Upper lobe of left lung (tissue), 6 donors: ENCODE measurements around the gene FBXO28. TPM values are rescaled to one million over a fixed set of nuclear protein-coding genes. Genes with fewer than 3 reads are reported as not detected.

Experiments used
- ATAC-seq, 2 donors: fragments of 200-7000 bp; cut with Tn5 transposase; one replicate each; pipeline ENCODE4 v1.9.1; 2022; ENCODE audit warnings: mild to moderate bottlenecking in 2 of 2, moderate library complexity in 2 of 2; ENCODE audit not compliant: low FRiP score in 2 of 2
- DNase-seq, 2 donors: peaks; one replicate each; pipeline ENCODE4 v3.0.0-alpha.2; 2019 to 2020
- H3K27ac ChIP-seq, 4 donors: fragments of 200-600 bp; sonication (generic); one replicate each; pipeline ENCODE4 v1.5.1; 2016 to 2019
- H3K27me3 ChIP-seq, 4 donors: fragments of 200-600 bp; sonication (generic); one replicate each; pipeline ENCODE4 v1.5.1; 2017 to 2019
- H3K36me3 ChIP-seq, 4 donors: fragments of 200-600 bp; sonication (generic); one replicate each; pipeline ENCODE4 v1.5.1; 2016 to 2019
- H3K4me1 ChIP-seq, 4 donors: fragments of 200-600 bp; sonication (generic); one replicate each; pipeline ENCODE4 v1.5.1; 2018 to 2019
- H3K4me3 ChIP-seq, 4 donors: fragments of 200-600 bp; sonication (generic); one replicate each; pipeline ENCODE4 v1.5.1; 2017 to 2019; ENCODE audit warnings: mild to moderate bottlenecking in 2 of 4, moderate library complexity in 1 of 4
- H3K9me3 ChIP-seq, 4 donors: fragments of 200-600 bp; sonication (generic); one replicate each; pipeline ENCODE4 v1.5.1; 2018 to 2019
- CTCF ChIP-seq, 6 experiments: fragments of 450-650 bp in 4 of 6; fragments of 200-600 bp in 2 of 6; sonication (generic) in 2 of 6; IDR thresholded peaks; one replicate each; pipeline ENCODE4 v1.5.1; 2016 to 2019; ENCODE audit warnings: antibody characterized with exemption in 6 of 6
- EP300 ChIP-seq, 4 donors: sonication (generic); formaldehyde crosslinking; IDR thresholded peaks; one replicate each; pipeline ENCODE4 v1.5.1; 2017; ENCODE audit warnings: antibody characterized with exemption in 4 of 4, control low read depth in 2 of 4
- POLR2A ChIP-seq, 4 donors: fragments of 450-650 bp; IDR thresholded peaks; one replicate each; pipeline ENCODE4 v1.5.1; 2016 to 2017; ENCODE audit warnings: antibody characterized with exemption in 4 of 4, mild to moderate bottlenecking in 2 of 4
- POLR2AphosphoS5 ChIP-seq, 2 donors: sonication (generic); formaldehyde crosslinking; IDR thresholded peaks; one replicate each; pipeline ENCODE4 v1.5.1; 2017; ENCODE audit warnings: antibody characterized with exemption in 2 of 2
- WGBS, 2 donors: methylation state at CpG; one replicate each; pipeline ENCODE4 v1.1.5; 2017 to 2018; 5-methylcytosine and 5-hydroxymethylcytosine counted together
- total RNA-seq, 6 donors: library from RNA; depleted of rRNA in 4 of 6; stranded (reverse); fragments of >200 nt in 4 of 6; gene quantifications; one replicate each; pipeline versions ENCODE4 v1.1.0 to v1.2.1, GENCODE V29; 2016 to 2021
- donor health status: DM: no; HTN: no; CAD: no; lungs with moderate emphysema.
- donor health status: DM: no; HTN: yes; CAD: no; lungs with severe emphysema.

FBXO28 gene
- total RNA-seq, 6 donors from 2014 or later = 9.1 to 34.8 (median 27.2) TPM

- Histone ChIP-seq H3K4me1 (no peaks in the 10 kb centered on the region), H3K36me3 (peaks cover 3 to 52% (median 20%) of the 10 kb centered on the region in 4 donors), H3K9me3 (no peaks in the 10 kb centered on the region), H3K27ac (no peak overlapping the region), H3K4me3 (no peak overlapping the region), H3K27me3 (no peaks in the 10 kb centered on the region)
- 82 to 98% methylated on average over 3 of the region's 3 CpGs for WGBS, 2 donors
- ATAC-seq (no peak), DNase-seq (no peak)
- TF ChIP-seq POLR2AphosphoS5 (IDR thresholded peaks at IDR 0.05) = no peak
- no peak for TF ChIP-seq EP300 (IDR thresholded peaks at IDR 0.05)
- TF ChIP-seq POLR2A (IDR thresholded peaks at IDR 0.05) = no peak
- no peak for TF ChIP-seq CTCF (IDR thresholded peaks at IDR 0.05)
Measured at GRCh38 chr1:224141693-224142092, 27.8 kb downstream of the FBXO28 start.

- Histone ChIP-seq H3K27ac (no peak overlapping the region), H3K27me3 (no peaks in the 10 kb centered on the region), H3K36me3 (peaks cover 0 to 21% (median 6%) of the 10 kb centered on the region in 4 donors), H3K4me3 (no peak overlapping the region), H3K4me1 (no peaks in the 10 kb centered on the region), H3K9me3 (no peaks in the 10 kb centered on the region)
- TF ChIP-seq POLR2AphosphoS5 (IDR thresholded peaks at IDR 0.05) (no peak), CTCF (IDR thresholded peaks at IDR 0.05) (no peak), POLR2A (IDR thresholded peaks at IDR 0.05) (no peak)
- WGBS, 2 donors = 60 to 66% methylated on average over 1 of the region's 1 CpG
- DNase-seq (no peak), ATAC-seq (no peak)
Measured at GRCh38 chr1:224149709-224150108, 35.8 kb downstream of the FBXO28 start.

GRCh38 chr1:224151117-224151516 lies 37.2 kb downstream of the FBXO28 start:
- H3K36me3 ChIP-seq = peaks cover 0 to 22% (median 4%) of the 10 kb centered on the region in 4 donors
- no peak overlapping the region for H3K4me3 ChIP-seq
- WGBS, 2 donors = 76 to 83% methylated on average over 3 of the region's 3 CpGs
- no peaks in the 10 kb centered on the region for H3K27me3 ChIP-seq
- TF ChIP-seq EP300 (IDR thresholded peaks at IDR 0.05) = no peak
- TF ChIP-seq CTCF (IDR thresholded peaks at IDR 0.05) = no peak
- TF ChIP-seq POLR2AphosphoS5 (IDR thresholded peaks at IDR 0.05) = no peak
- TF ChIP-seq POLR2A (IDR thresholded peaks at IDR 0.05) = no peak
- no peaks in the 10 kb centered on the region for H3K9me3 ChIP-seq
- H3K4me1 ChIP-seq = no peaks in the 10 kb centered on the region
- ATAC-seq (no peak), DNase-seq (no peak)
- no peak overlapping the region for H3K27ac ChIP-seq

- no peak for ATAC-seq
- Histone ChIP-seq H3K27me3 (no peaks in the 10 kb centered on the region), H3K4me3 (no peak overlapping the region), H3K27ac (no peak overlapping the region), H3K36me3 (peaks cover 5 to 62% (median 25%) of the 10 kb centered on the region in 4 donors), H3K9me3 (no peaks in the 10 kb centered on the region), H3K4me1 (no peaks in the 10 kb centered on the region)
- WGBS, 2 donors = 92% methylated on average over 11 of the region's 11 CpGs
- no peak for TF ChIP-seq EP300 (IDR thresholded peaks at IDR 0.05)
- no peak for TF ChIP-seq POLR2A (IDR thresholded peaks at IDR 0.05)
- no peak for TF ChIP-seq POLR2AphosphoS5 (IDR thresholded peaks at IDR 0.05)
- no peak for TF ChIP-seq CTCF (IDR thresholded peaks at IDR 0.05)
- no peak for DNase-seq
Measured at GRCh38 chr1:224157316-224157715, 43.4 kb downstream of the FBXO28 start.

GRCh38 chr1:224159541-224159940 lies 45.6 kb downstream of the FBXO28 start:
- H3K36me3 ChIP-seq = peaks cover 5 to 48% (median 21%) of the 10 kb centered on the region in 4 donors
- no peak for DNase-seq
- WGBS, 2 donors = 67 to 68% methylated on average over 6 of the region's 6 CpGs
- no peak overlapping the region for H3K27ac ChIP-seq
- no peaks in the 10 kb centered on the region for H3K4me1 ChIP-seq
- H3K27me3 ChIP-seq = no peaks in the 10 kb centered on the region
- ATAC-seq = no peak
- H3K9me3 ChIP-seq = no peaks in the 10 kb centered on the region
- H3K4me3 ChIP-seq = no peak overlapping the region
- TF ChIP-seq POLR2AphosphoS5 (IDR thresholded peaks at IDR 0.05) (no peak), CTCF (IDR thresholded peaks at IDR 0.05) (no peak), EP300 (IDR thresholded peaks at IDR 0.05) (no peak), POLR2A (IDR thresholded peaks at IDR 0.05) (no peak)
